GM18907 (cell line): Measurements from ENCODE around the gene RAB11B.
"Not testable (repeated sequence)": the region's sequence is repeated elsewhere in the genome, so short reads cannot be mapped to it uniquely, and the experiment has no call there.

Experiments
- ATAC-seq: cut with Tn5 transposase; IDR thresholded peaks from one replicate; pipeline ENCODE4 v1.9.1; 2021; ENCODE audit warnings: mild to moderate bottlenecking, moderate library complexity; ENCODE audit not compliant: unreplicated experiment

Gene RAB11B

GRCh38 chr19:8425331-8425730 lies 35.2 kb downstream of the RAB11B start:
- ATAC-seq = not testable (repeated sequence)

DNA sequence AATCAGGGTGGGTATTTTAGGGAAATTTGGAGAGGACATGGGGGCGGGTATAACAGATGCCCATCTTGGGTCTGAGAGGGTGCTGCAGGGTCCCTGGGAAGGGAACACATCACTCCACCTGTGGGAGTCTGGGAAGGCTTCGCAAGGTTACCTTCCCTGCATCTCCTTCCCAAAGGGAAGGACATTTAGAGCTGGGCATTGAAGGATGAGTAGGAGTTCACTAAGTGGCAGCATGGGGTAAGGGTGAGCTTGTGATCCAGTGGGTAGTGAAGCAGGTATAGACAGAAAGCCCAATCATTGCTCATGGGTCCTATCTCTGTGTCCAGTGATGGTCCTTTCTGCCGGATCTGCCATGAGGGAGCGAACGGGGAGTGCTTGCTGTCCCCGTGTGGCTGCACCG lies 36.1 kb downstream of the RAB11B start:
- ATAC-seq = no peak

DNA sequence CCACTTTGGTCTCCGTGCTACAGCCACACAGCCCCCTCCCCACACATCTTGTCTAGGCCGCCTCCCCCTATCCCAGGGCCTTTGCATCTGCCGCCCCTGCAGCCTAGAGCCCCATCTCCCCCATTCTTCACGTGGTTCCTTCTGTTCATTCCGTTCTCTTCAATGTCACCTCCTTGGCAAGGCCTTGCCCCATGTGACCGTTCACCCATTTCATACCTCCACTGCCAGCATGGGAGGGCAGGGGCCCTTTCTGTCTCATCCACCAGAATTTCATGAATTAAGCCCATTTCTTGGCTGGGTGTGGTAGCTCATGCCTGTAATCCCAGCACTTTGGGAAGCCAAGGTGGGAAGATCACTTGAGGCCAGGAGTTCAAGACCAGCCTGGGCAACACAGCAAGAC lies 38.9 kb downstream of the RAB11B start:
- no peak for ATAC-seq

DNA sequence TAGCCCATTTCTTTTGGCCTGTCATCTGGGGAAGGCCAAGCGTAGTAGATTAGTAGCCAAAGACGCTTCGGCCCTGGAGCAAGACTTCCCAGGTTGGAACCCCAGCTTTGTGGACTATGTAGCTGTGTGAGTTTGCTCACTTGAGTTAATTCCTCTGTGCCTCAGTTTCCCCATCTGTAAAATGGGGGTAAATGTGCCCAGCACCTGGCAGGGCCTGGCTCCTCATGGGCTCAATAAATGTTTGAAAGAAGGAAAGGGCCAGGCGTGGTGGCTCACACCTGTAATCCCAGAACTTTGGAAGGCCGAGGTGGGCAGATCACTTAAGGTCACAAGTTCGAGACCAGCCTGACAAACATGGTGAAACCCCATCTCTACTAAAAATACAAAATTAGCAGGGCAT lies 39.7 kb downstream of the RAB11B start:
- ATAC-seq = no peak

- no peak for ATAC-seq
Observed at GRCh38 chr19:8430650-8431049, 40.5 kb downstream of the RAB11B start.

- ATAC-seq = no peak
Observed at GRCh38 chr19:8438236-8438635, 48.1 kb downstream of the RAB11B start.

GRCh38 chr19:8441725-8442544 lies 51.8 kb downstream of the RAB11B start:
- no peak for ATAC-seq

GRCh38 chr19:8444140-8444676 lies 54.0 kb downstream of the RAB11B start:
- not testable (repeated sequence) for ATAC-seq

GRCh38 chr19:8444677-8445487 lies 54.7 kb downstream of the RAB11B start, which contains the start of gene HNRNPM:
Gene HNRNPM, plus strand, starts transcription at chr19:8444975. Its CDS starts 24 bp downstream, at chr19:8444999.
- ATAC-seq = peak; percentile 88

- peak; percentile 31 for ATAC-seq
Observed at GRCh38 chr19:8445488-8446001, 55.4 kb downstream of the RAB11B start.

DNA sequence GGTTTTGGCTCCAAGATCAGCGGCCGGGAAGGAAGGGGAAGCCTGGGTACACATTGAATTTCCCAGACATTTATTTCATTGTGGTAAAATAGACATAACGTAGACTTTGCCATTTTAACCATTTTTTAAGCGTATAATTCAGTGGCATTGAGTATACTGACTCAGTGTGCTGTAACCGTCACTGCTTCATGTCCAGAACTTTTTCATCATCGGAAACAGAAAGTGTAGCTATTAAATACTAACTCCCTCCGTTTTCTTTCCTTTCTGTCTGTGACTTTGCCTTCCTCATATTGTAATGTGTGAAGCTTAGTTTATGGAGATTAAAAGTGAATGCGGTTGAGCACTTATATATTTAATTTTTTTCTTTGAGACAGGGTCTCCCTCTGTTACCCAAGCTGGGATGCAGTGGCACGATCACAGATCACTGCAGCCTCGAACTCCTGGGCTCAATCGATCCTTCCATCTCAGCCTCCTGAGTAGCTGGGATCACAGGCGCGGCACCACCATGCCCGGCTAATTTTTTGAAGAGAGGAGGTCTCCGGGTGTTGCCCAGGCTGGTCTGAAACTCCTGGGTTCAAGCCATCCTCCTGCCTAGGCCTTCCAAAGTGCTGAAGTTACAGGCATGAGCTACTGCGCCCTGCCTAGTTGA lies 56.0 kb downstream of the RAB11B start:
- ATAC-seq = no peak

DNA sequence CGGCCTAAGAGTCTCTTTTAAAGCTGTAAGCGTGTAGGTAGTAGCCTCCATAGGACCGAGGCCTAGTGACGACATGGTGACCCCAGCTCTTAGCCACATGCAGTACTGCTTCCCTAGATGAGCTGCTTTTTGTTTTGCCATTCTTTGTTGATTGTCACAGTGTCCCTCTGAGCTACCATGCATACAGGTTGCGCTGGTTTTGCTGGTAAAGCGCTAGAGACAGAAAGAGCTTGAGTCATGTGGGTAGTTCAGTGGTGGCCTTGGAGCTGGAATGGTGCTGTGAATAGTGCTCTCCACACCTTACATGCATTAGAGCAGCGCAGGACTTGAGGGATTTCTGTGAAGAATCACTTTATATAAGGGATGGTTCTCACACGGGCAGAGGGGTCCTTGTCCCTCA lies 59.7 kb downstream of the RAB11B start:
- ATAC-seq = no peak

DNA sequence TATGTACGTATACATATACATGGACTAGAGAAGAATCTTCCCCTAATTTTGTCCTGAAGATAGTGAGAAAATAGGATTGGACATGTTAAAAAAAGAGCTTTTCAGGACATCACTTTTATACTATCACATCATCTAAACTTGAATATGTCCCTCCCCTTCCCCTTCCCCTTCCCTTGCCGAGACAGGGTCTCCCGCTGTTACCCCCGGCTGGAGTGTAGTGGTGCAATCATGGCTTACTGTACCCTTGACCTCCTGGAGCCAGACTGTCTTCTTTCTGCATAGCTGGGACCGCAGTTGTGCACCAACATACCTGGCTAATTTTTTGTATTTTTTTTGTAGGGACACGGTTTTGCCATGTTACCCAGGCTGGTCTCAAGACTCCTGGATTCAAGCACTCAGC lies 61.2 kb downstream of the RAB11B start:
- ATAC-seq = no peak

GRCh38 chr19:8451885-8452284 lies 61.7 kb downstream of the RAB11B start:
- ATAC-seq = no peak

- ATAC-seq = no peak
Observed at GRCh38 chr19:8452446-8453123, 62.4 kb downstream of the RAB11B start.

DNA sequence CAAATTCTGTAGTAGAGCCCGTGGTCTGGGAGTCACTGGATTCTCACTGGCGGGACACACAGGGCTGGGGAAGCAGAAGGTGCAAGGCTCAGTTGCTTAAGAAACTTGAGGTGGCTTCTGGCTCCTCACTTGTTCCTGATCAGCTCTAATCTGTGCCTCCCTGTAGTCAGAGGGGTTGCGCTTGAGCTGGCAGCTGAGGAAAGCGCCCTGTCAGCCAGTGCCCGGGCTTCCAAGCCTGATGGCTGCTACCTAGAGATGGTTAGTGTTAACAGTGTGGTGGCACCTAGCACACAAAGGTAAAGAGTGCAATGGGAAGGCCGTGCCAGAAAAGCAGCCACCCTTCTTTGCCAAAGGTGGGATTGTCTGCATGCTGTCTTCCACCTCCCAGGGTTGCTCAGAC lies 63.5 kb downstream of the RAB11B start:
- no peak for ATAC-seq
